Small intestine (tissue), 7 donors: ENCODE data around the gene CDH2. TPM values are rescaled to one million over a fixed set of nuclear protein-coding genes. Genes with fewer than 3 reads are reported as not detected.

Experiments used
- DNase-seq, 2 donors: peaks; one replicate each; pipeline versions ENCODE4 v3.0.0 to v3.0.0-alpha.2; 2013
- FAIRE-seq: peaks from 2 replicates; lab custom pipeline; 2012; peaks lifted over from hg19 to GRCh38; lab: Jason Lieb, UNC
- H3K27ac ChIP-seq, 3 donors: one replicate each; pipeline ENCODE4 v1.5.1; 2013; ENCODE audit warnings: low read length in 2 of 3, mild to moderate bottlenecking in 2 of 3, control low read depth in 1 of 3, inconsistent platforms in 1 of 3, low read depth in 1 of 3, moderate library complexity in 1 of 3
- H3K27me3 ChIP-seq, 3 donors: one replicate each; pipeline ENCODE4 v1.6.1; 2013; ENCODE audit warnings: low read length in 3 of 3, inconsistent platforms in 1 of 3; ENCODE audit not compliant: control insufficient read depth in 3 of 3, insufficient read depth in 3 of 3
- H3K36me3 ChIP-seq, 3 donors: one replicate each; pipeline ENCODE4 v1.6.1; 2013; ENCODE audit warnings: low read length in 3 of 3, inconsistent platforms in 1 of 3, low read depth in 1 of 3, mild to moderate bottlenecking in 1 of 3, moderate library complexity in 1 of 3; ENCODE audit not compliant: control insufficient read depth in 3 of 3, insufficient read depth in 2 of 3
- H3K4me1 ChIP-seq, 3 donors: one replicate each; pipeline ENCODE4 v1.6.1; 2013; ENCODE audit warnings: low read length in 2 of 3, inconsistent platforms in 1 of 3, low read depth in 1 of 3, mild to moderate bottlenecking in 1 of 3, moderate library complexity in 1 of 3; ENCODE audit not compliant: control insufficient read depth in 3 of 3, insufficient read depth in 2 of 3
- H3K4me3 ChIP-seq, 3 donors: one replicate each; pipeline ENCODE4 v1.5.1; 2013; ENCODE audit warnings: low read length in 3 of 3, control low read depth in 1 of 3, inconsistent platforms in 1 of 3, low read depth in 1 of 3, mild to moderate bottlenecking in 1 of 3, moderate library complexity in 1 of 3
- H3K9me3 ChIP-seq, 2 donors: one replicate each; pipeline ENCODE4 v1.6.1; 2013; ENCODE audit warnings: low read depth in 1 of 2, low read length in 1 of 2; ENCODE audit not compliant: control insufficient read depth in 2 of 2, insufficient read depth in 1 of 2
- WGBS, 3 donors: extraction: QIAGEN DNeasy Blood & Tissue Kit; methylation state at CpG; one replicate each; pipeline ENCODE4 v1.1.7; 2013; 5-methylcytosine and 5-hydroxymethylcytosine counted together
- polyA plus RNA-seq, 4 donors: library from polyadenylated mRNA; stranded (reverse) in 3 of 4; unstranded in 1 of 4; fragments of 200-250 nt in 3 of 4; fragments of 120-200 nt in 1 of 4; gene quantifications; one replicate each; pipeline versions ENCODE4 v1.2.1 to v1.2.3, GENCODE V29; 2013
- donor health status: healthy with polysubstance abuse.
- donor health status: control.
- donor health status: control.
- donor health status: Bipolar disorder and iron deficiency.
- donor health status: healthy.

The CDH2 gene
- polyA plus RNA-seq, 4 donors = 1.1 to 8.9 (median 1.5) TPM; not detected in 1

- FAIRE-seq = no peak
- no peak overlapping the region for H3K27ac ChIP-seq
- H3K36me3 ChIP-seq = no peaks in the 10 kb centered on the region
- peaks cover 0 to 2% of the 10 kb centered on the region in 2 donors for H3K9me3 ChIP-seq
- H3K4me3 ChIP-seq = no peak overlapping the region
- 30 to 46% (median 41%) methylated on average over 4 of the region's 4 CpGs for WGBS, 3 donors
- H3K27me3 ChIP-seq = peaks cover 0 to 2% (median 0%) of the 10 kb centered on the region in 3 donors
- no peaks in the 10 kb centered on the region for H3K4me1 ChIP-seq
- no peak for DNase-seq
Measured at GRCh38 chr18:27967913-27968824, 208.8 kb downstream of the CDH2 start.

- Histone ChIP-seq H3K4me1 (no peaks in the 10 kb centered on the region), H3K4me3 (no peak overlapping the region), H3K9me3 (peaks cover 0 to 2% of the 10 kb centered on the region in 2 donors), H3K27me3 (peaks cover 0 to 2% (median 0%) of the 10 kb centered on the region in 3 donors), H3K27ac (no peak overlapping the region), H3K36me3 (no peaks in the 10 kb centered on the region)
- no peak for FAIRE-seq
- 87 to 93% (median 88%) methylated on average over 4 of the region's 4 CpGs for WGBS, 3 donors
- no peak for DNase-seq
Measured at GRCh38 chr18:27966881-27967280, 210.0 kb downstream of the CDH2 start.

GRCh38 chr18:27964811-27965210, 212.1 kb downstream of the CDH2 start:
- WGBS, 3 donors = 13 to 32% (median 22%) methylated on average over 1 of the region's 1 CpG
- Histone ChIP-seq H3K36me3 (no peaks in the 10 kb centered on the region), H3K27ac (no peak overlapping the region), H3K9me3 (peaks cover 0 to 2% of the 10 kb centered on the region in 2 donors), H3K4me1 (no peaks in the 10 kb centered on the region), H3K4me3 (no peak overlapping the region), H3K27me3 (no peaks in the 10 kb centered on the region)
- no peak for DNase-seq
- FAIRE-seq = no peak

- H3K9me3 ChIP-seq = peaks cover 0 to 1% of the 10 kb centered on the region in 2 donors
- H3K27me3 ChIP-seq = no peaks in the 10 kb centered on the region
- no peaks in the 10 kb centered on the region for H3K36me3 ChIP-seq
- no peak for DNase-seq
- no peaks in the 10 kb centered on the region for H3K4me1 ChIP-seq
- no peak overlapping the region for H3K4me3 ChIP-seq
- no peak overlapping the region for H3K27ac ChIP-seq
- no peak for FAIRE-seq
Measured at GRCh38 chr18:27959101-27959500, 217.8 kb downstream of the CDH2 start.

GRCh38 chr18:27956001-27956640, 220.8 kb downstream of the CDH2 start:
- DNase-seq (no peak), FAIRE-seq (no peak)
- WGBS, 3 donors = 72 to 75% (median 74%) methylated on average over 6 of the region's 6 CpGs
- Histone ChIP-seq H3K27ac (no peak overlapping the region), H3K27me3 (no peaks in the 10 kb centered on the region), H3K36me3 (no peaks in the 10 kb centered on the region), H3K9me3 (no peaks in the 10 kb centered on the region), H3K4me3 (no peak overlapping the region), H3K4me1 (no peaks in the 10 kb centered on the region)

GRCh38 chr18:27954226-27954625, 222.7 kb downstream of the CDH2 start:
- Histone ChIP-seq H3K27ac (no peak overlapping the region), H3K9me3 (no peaks in the 10 kb centered on the region), H3K4me3 (no peak overlapping the region), H3K27me3 (no peaks in the 10 kb centered on the region), H3K36me3 (no peaks in the 10 kb centered on the region), H3K4me1 (no peaks in the 10 kb centered on the region)
- WGBS, 3 donors = 65 to 83% (median 82%) methylated on average over 3 of the region's 3 CpGs
- no peak for FAIRE-seq
- DNase-seq = no peak

- H3K4me3 ChIP-seq = no peak overlapping the region
- DNase-seq = no peak
- H3K27me3 ChIP-seq = no peaks in the 10 kb centered on the region
- no peak overlapping the region for H3K27ac ChIP-seq
- no peak for FAIRE-seq
- H3K4me1 ChIP-seq = no peaks in the 10 kb centered on the region
- H3K36me3 ChIP-seq = no peaks in the 10 kb centered on the region
- no peaks in the 10 kb centered on the region for H3K9me3 ChIP-seq
Measured at GRCh38 chr18:27952741-27953140, 224.2 kb downstream of the CDH2 start.

GRCh38 chr18:27950648-27951228, 226.2 kb downstream of the CDH2 start:
- Histone ChIP-seq H3K36me3 (no peaks in the 10 kb centered on the region), H3K27me3 (no peaks in the 10 kb centered on the region), H3K9me3 (no peaks in the 10 kb centered on the region), H3K4me3 (no peak overlapping the region), H3K27ac (no peak overlapping the region), H3K4me1 (no peaks in the 10 kb centered on the region)
- DNase-seq (no peak), FAIRE-seq (no peak)
- 89 to 92% (median 89%) methylated on average over 5 of the region's 5 CpGs for WGBS, 3 donors
